ENCODE measurements around the gene SPACA6.
A peak's percentile ranks its signal among the peaks of the same experiment; 100 is the strongest.
"Not testable (repeated sequence)": the region's sequence is repeated elsewhere in the genome, so short reads cannot be mapped to it uniquely, and the experiment has no call there.

SPACA6 gene

GRCh38 chr19:51693260-51693659 lies at the start of gene SPACA6:
Gene SPACA6 (plus strand): TSS chr19:51693330. CDS start chr19:51693527, 197 bp downstream.
- DNase-seq (ENCODE audit: low read depth in 3 of 3, low spot score in 1 of 3): no peak

GRCh38 chr19:51644636-51645271 lies 48.4 kb upstream of the SPACA6 start:
- DNase-seq (ENCODE audit: low read depth in 3 of 3, low spot score in 1 of 3): no peak

- DNase-seq (ENCODE audit: low read depth in 3 of 3, low spot score in 1 of 3): not testable (repeated sequence)
Observed at GRCh38 chr19:51646730-51647129, 46.4 kb upstream of the SPACA6 start, which contains the start of gene SIGLEC14. Gene SIGLEC14 (minus strand): TSS chr19:51646825. CDS start chr19:51646759, 66 bp downstream.

GRCh38 chr19:51647318-51647717 lies 45.8 kb upstream of the SPACA6 start:
- no peak for DNase-seq (ENCODE audit: low read depth in 3 of 3, low spot score in 1 of 3)

- no peak for DNase-seq (ENCODE audit: low read depth in 3 of 3, low spot score in 1 of 3)
Observed at GRCh38 chr19:51651216-51651846, 41.8 kb upstream of the SPACA6 start.

GRCh38 chr19:51652266-51652665 lies 40.9 kb upstream of the SPACA6 start:
- no peak for DNase-seq (ENCODE audit: low read depth in 3 of 3, low spot score in 1 of 3)

- no peak for DNase-seq (ENCODE audit: low read depth in 3 of 3, low spot score in 1 of 3)
Observed at GRCh38 chr19:51653162-51653561, 40.0 kb upstream of the SPACA6 start.

GRCh38 chr19:51654783-51655182 lies 38.3 kb upstream of the SPACA6 start:
- no peak for DNase-seq (ENCODE audit: low read depth in 3 of 3, low spot score in 1 of 3)

- DNase-seq (ENCODE audit: low read depth in 3 of 3, low spot score in 1 of 3): peak in 1 of 3 donors; percentile 33
Observed at GRCh38 chr19:51660975-51661600, 32.0 kb upstream of the SPACA6 start.

GRCh38 chr19:51663650-51664049 lies 29.5 kb upstream of the SPACA6 start:
- DNase-seq (ENCODE audit: low read depth in 3 of 3, low spot score in 1 of 3): no peak

- no peak for DNase-seq (ENCODE audit: low read depth in 3 of 3, low spot score in 1 of 3)
Observed at GRCh38 chr19:51664131-51664530, 29.0 kb upstream of the SPACA6 start.

- no peak for DNase-seq (ENCODE audit: low read depth in 3 of 3, low spot score in 1 of 3)
Observed at GRCh38 chr19:51664997-51665396, 28.1 kb upstream of the SPACA6 start.

GRCh38 chr19:51668216-51668615 lies 24.9 kb upstream of the SPACA6 start:
- DNase-seq (ENCODE audit: low read depth in 3 of 3, low spot score in 1 of 3): no peak

- DNase-seq (ENCODE audit: low read depth in 3 of 3, low spot score in 1 of 3): not testable (repeated sequence)
Observed at GRCh38 chr19:51675911-51676565, 17.1 kb upstream of the SPACA6 start.

GRCh38 chr19:51676566-51677083 lies 16.5 kb upstream of the SPACA6 start:
- no peak for DNase-seq (ENCODE audit: low read depth in 3 of 3, low spot score in 1 of 3)

GRCh38 chr19:51680474-51680873 lies 12.7 kb upstream of the SPACA6 start:
- no peak for DNase-seq (ENCODE audit: low read depth in 3 of 3, low spot score in 1 of 3)

- DNase-seq (ENCODE audit: low read depth in 3 of 3, low spot score in 1 of 3): no peak
Observed at GRCh38 chr19:51681286-51681941, 11.7 kb upstream of the SPACA6 start.

GRCh38 chr19:51686171-51686570 lies 7.0 kb upstream of the SPACA6 start:
- no peak for DNase-seq (ENCODE audit: low read depth in 3 of 3, low spot score in 1 of 3)

- DNase-seq (ENCODE audit: low read depth in 3 of 3, low spot score in 1 of 3): no peak
Observed at GRCh38 chr19:51687791-51688670, 5.1 kb upstream of the SPACA6 start.
